Natural killer cell (primary cell): Measurements from ENCODE around the gene THSD4. TPM values are rescaled to one million over a fixed set of nuclear protein-coding genes. Genes with fewer than 3 reads are reported as not detected.

ENCODE experiments used
- ATAC-seq, 3 donors: fragments of 150-1000 bp in 2 of 3; fragments of 200-7000 bp in 1 of 3; cut with Tn5 transposase; 1 replicate in 1 of 3; 2 replicates in 2 of 3; pipeline ENCODE4 v1.10.0; 2021; ENCODE audit warnings: mild to moderate bottlenecking in 2 of 3, moderate library complexity in 2 of 3
- DNase-seq, 2 donors: peaks; one replicate each; pipeline versions ENCODE4 v3.0.0 to v3.0.0-alpha.2; 2013 to 2021; ENCODE audit warnings: mixed read lengths in 1 of 2
- H3K27ac ChIP-seq: one replicate; pipeline ENCODE4 v1.5.1; 2013; ENCODE audit warnings: mild to moderate bottlenecking, low read length
- H3K27me3 ChIP-seq: one replicate; pipeline ENCODE4 v1.6.1; 2013; ENCODE audit warnings: low read length; ENCODE audit not compliant: control insufficient read depth, insufficient read depth
- H3K36me3 ChIP-seq: one replicate; pipeline ENCODE4 v1.6.1; 2013; ENCODE audit warnings: low read length; ENCODE audit not compliant: control insufficient read depth, insufficient read depth
- H3K4me1 ChIP-seq: one replicate; pipeline ENCODE4 v1.6.1; 2013; ENCODE audit warnings: low read length; ENCODE audit not compliant: control insufficient read depth, insufficient read depth
- H3K4me3 ChIP-seq: one replicate; pipeline ENCODE4 v1.5.1; 2013; ENCODE audit warnings: low read length
- H3K9me3 ChIP-seq: one replicate; pipeline ENCODE4 v1.6.1; 2013; ENCODE audit warnings: low read length; ENCODE audit not compliant: control insufficient read depth, insufficient read depth
- H3K27ac Mint-ChIP-seq, 2 donors: one replicate each; pipeline ENCODE4 v1.8.0; 2022; ENCODE audit warnings: mild to moderate bottlenecking in 2 of 2, mixed read lengths in 2 of 2, moderate library complexity in 1 of 2
- H3K27me3 Mint-ChIP-seq, 2 donors: one replicate each; pipeline ENCODE4 v1.8.0; 2022; ENCODE audit warnings: low read depth in 2 of 2, mixed read lengths in 2 of 2
- H3K36me3 Mint-ChIP-seq: one replicate; pipeline ENCODE4 v1.8.0; 2022; ENCODE audit warnings: mixed read lengths
- H3K4me1 Mint-ChIP-seq, 2 donors: one replicate each; pipeline ENCODE4 v1.8.0; 2022; ENCODE audit warnings: mixed read lengths in 2 of 2
- H3K4me3 Mint-ChIP-seq: one replicate; pipeline ENCODE4 v1.8.0; 2022; ENCODE audit warnings: mild to moderate bottlenecking, moderate library complexity, mixed read lengths
- H3K9me3 Mint-ChIP-seq, 2 donors: one replicate each; pipeline ENCODE4 v1.8.0; 2022; ENCODE audit warnings: mixed read lengths in 2 of 2
- CTCF ChIP-seq: fragments of 200-600 bp; IDR thresholded peaks from one replicate; pipeline ENCODE4 v1.8.0; 2022; ENCODE audit warnings: antibody characterized with exemption
- WGBS: methylation state at CpG from one replicate; pipeline ENCODE4 v1.1.7; 2013; ENCODE audit warnings: missing lambda C conversion rate; ENCODE audit not compliant: insufficient coverage; 5-methylcytosine and 5-hydroxymethylcytosine counted together
- intact Hi-C: fragments of 100-400 bp; cut with micrococcal nuclease; formaldehyde crosslinking; loops from one replicate; pipeline ENCODE4 v1.14.2; 2022
- total RNA-seq, 4 donors: library from RNA; stranded (reverse); fragments of 120-200 nt in 1 of 4; gene quantifications; one replicate each; pipeline versions ENCODE4 v1.2.3 to v1.2.4, GENCODE V29; 2013 to 2022

Gene THSD4
- total RNA-seq, 3 donors from 2014 or later (not counting 1 experiment from before 2014, with no cell fraction given): not detected

- WGBS: 95% methylated on average over 4 of the region's 5 CpGs
- no peaks in the 10 kb centered on the region for H3K27me3 ChIP-seq
- no peaks in the 10 kb centered on the region for H3K9me3 Mint-ChIP-seq
- no peak for ATAC-seq
- H3K27ac ChIP-seq: no peak overlapping the region
- TF ChIP-seq CTCF: no peak
- H3K9me3 ChIP-seq: no peaks in the 10 kb centered on the region
- intact Hi-C loops: no loop called here
- no peaks in the 10 kb centered on the region for H3K36me3 ChIP-seq
- H3K27me3 Mint-ChIP-seq: peaks cover 15 to 30% of the 10 kb centered on the region in 2 donors
- H3K4me3 Mint-ChIP-seq: no peak overlapping the region
- no peak for DNase-seq
- H3K4me3 ChIP-seq: no peak overlapping the region
- H3K27ac Mint-ChIP-seq: no peak overlapping the region
- H3K4me1 Mint-ChIP-seq: no peaks in the 10 kb centered on the region
- H3K4me1 ChIP-seq: no peaks in the 10 kb centered on the region
- no peaks in the 10 kb centered on the region for H3K36me3 Mint-ChIP-seq
Observed at GRCh38 chr15:71344316-71344715, 229.0 kb downstream of the THSD4 start.

GRCh38 chr15:71345186-71345585, 229.9 kb downstream of the THSD4 start:
- TF ChIP-seq CTCF: no peak
- no peaks in the 10 kb centered on the region for H3K9me3 Mint-ChIP-seq
- H3K36me3 ChIP-seq: no peaks in the 10 kb centered on the region
- no peak for DNase-seq
- H3K36me3 Mint-ChIP-seq: no peaks in the 10 kb centered on the region
- no peak overlapping the region for H3K27ac Mint-ChIP-seq
- no peaks in the 10 kb centered on the region for H3K27me3 ChIP-seq
- WGBS: 82% methylated on average over 2 of the region's 5 CpGs
- H3K4me1 Mint-ChIP-seq: no peaks in the 10 kb centered on the region
- H3K27ac ChIP-seq: no peak overlapping the region
- no peak for ATAC-seq
- no peak overlapping the region for H3K4me3 Mint-ChIP-seq
- peaks cover 18 to 33% of the 10 kb centered on the region in 2 donors for H3K27me3 Mint-ChIP-seq
- H3K4me3 ChIP-seq: no peak overlapping the region
- intact Hi-C loops: no loop called here
- H3K4me1 ChIP-seq: no peaks in the 10 kb centered on the region
- no peaks in the 10 kb centered on the region for H3K9me3 ChIP-seq

- H3K9me3 ChIP-seq: no peaks in the 10 kb centered on the region
- TF ChIP-seq CTCF: no peak
- H3K36me3 ChIP-seq: no peaks in the 10 kb centered on the region
- H3K36me3 Mint-ChIP-seq: no peaks in the 10 kb centered on the region
- no peak overlapping the region for H3K4me3 Mint-ChIP-seq
- H3K27ac Mint-ChIP-seq: no peak overlapping the region
- DNase-seq (no peak), ATAC-seq (no peak)
- WGBS: 89% methylated on average over 4 of the region's 5 CpGs
- no peak overlapping the region for H3K4me3 ChIP-seq
- H3K9me3 Mint-ChIP-seq: no peaks in the 10 kb centered on the region
- H3K4me1 Mint-ChIP-seq: no peaks in the 10 kb centered on the region
- intact Hi-C loops: no loop called here
- H3K27me3 ChIP-seq: no peaks in the 10 kb centered on the region
- no peaks in the 10 kb centered on the region for H3K4me1 ChIP-seq
- peaks cover 18 to 33% of the 10 kb centered on the region in 2 donors for H3K27me3 Mint-ChIP-seq
- H3K27ac ChIP-seq: no peak overlapping the region
Observed at GRCh38 chr15:71346464-71346863, 231.2 kb downstream of the THSD4 start.

- no peaks in the 10 kb centered on the region for H3K9me3 ChIP-seq
- WGBS: 90% methylated on average over 1 of the region's 1 CpG
- Mint-ChIP-seq H3K4me3 (no peak overlapping the region), H3K27me3 (peaks cover 15 to 38% of the 10 kb centered on the region in 2 donors), H3K27ac (no peak overlapping the region), H3K9me3 (no peaks in the 10 kb centered on the region), H3K36me3 (no peaks in the 10 kb centered on the region), H3K4me1 (no peaks in the 10 kb centered on the region)
- H3K36me3 ChIP-seq: no peaks in the 10 kb centered on the region
- intact Hi-C loops: no loop called here
- DNase-seq (no peak), ATAC-seq (no peak)
- no peak for TF ChIP-seq CTCF
- H3K4me3 ChIP-seq: no peak overlapping the region
- H3K27ac ChIP-seq: no peak overlapping the region
- no peaks in the 10 kb centered on the region for H3K4me1 ChIP-seq
- no peaks in the 10 kb centered on the region for H3K27me3 ChIP-seq
Observed at GRCh38 chr15:71348597-71348996, 233.3 kb downstream of the THSD4 start.
